ENCODE measurements around the gene ATP5MG. TPM values are rescaled to one million over a fixed set of nuclear protein-coding genes. Genes with fewer than 3 reads are reported as not detected.

Gene ATP5MG
- total RNA-seq, 1 donor: 31.1 TPM

DNA sequence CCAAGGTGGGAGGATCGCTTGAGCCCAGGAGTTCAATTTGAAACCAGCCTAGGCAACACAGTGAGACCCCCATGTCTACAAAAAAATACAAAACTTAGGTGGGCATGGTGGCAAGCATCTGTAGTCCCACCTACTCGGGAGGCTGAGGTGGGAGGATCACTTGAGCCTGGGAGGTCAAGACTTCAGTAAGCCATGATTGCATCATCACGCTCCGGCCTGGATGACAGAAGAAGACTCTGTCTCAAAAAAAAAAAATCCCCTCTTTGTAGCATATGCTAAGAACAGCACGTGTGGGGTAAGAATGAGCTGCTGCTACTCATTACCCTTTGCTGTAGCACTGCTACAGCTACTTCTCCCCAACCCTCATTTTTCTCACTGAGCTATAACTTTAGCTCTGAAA lies 27.5 kb upstream of the ATP5MG start:
- Histone ChIP-seq H3K27me3 (ENCODE audit: insufficient read depth, low read length) (no peaks in the 10 kb centered on the region), H4K20me1 (ENCODE audit: insufficient read depth, low read length) (no peaks in the 10 kb centered on the region), H3K9me3 (ENCODE audit: low read depth, low read length) (no peaks in the 10 kb centered on the region), H3K36me3 (ENCODE audit: insufficient read depth, low read length) (peaks cover 62% of the 10 kb centered on the region), H2AFZ (ENCODE audit: low read length) (no peak overlapping the region), H3K4me1 (ENCODE audit: insufficient read depth, low read length) (no peaks in the 10 kb centered on the region), H3K4me2 (ENCODE audit: insufficient read depth, low read length) (no peak overlapping the region), H3K27ac (ENCODE audit: low read depth, low read length) (no peak overlapping the region), H3K4me3 (ENCODE audit: insufficient read depth, low read length) (no peak overlapping the region), H3K79me2 (ENCODE audit: insufficient read depth, low read length) (no peaks in the 10 kb centered on the region)
- no peak for TF ChIP-seq CTCF (IDR thresholded peaks at IDR 0.05; ENCODE audit: extremely low read depth, low read depth, low read length)
- no peak for DNase-seq (ENCODE audit: insufficient read length, low spot score, missing footprints)

DNA sequence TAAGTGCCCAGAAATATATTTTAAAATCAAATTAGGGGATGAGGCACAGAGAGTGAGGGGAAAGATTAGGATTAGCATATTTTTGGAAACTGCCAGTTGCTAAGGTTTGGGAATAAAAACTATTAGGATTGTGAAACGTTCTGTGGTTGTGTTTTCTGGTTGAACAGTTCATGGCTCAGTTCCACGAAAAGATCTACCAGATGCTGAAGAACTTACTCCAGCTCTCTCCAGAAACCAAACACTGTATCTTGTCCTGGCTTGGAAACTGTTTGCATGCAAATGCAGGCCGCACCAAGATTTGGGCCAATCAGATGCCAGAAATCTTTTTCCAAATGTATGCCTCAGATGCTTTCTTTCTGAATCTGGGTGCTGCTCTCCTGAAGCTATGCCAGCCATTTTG lies 26.7 kb upstream of the ATP5MG start:
- Histone ChIP-seq H3K27me3 (ENCODE audit: insufficient read depth, low read length) (no peaks in the 10 kb centered on the region), H2AFZ (ENCODE audit: low read length) (no peak overlapping the region), H3K4me1 (ENCODE audit: insufficient read depth, low read length) (no peaks in the 10 kb centered on the region), H3K4me2 (ENCODE audit: insufficient read depth, low read length) (no peak overlapping the region), H3K9me3 (ENCODE audit: low read depth, low read length) (no peaks in the 10 kb centered on the region), H4K20me1 (ENCODE audit: insufficient read depth, low read length) (no peaks in the 10 kb centered on the region), H3K36me3 (ENCODE audit: insufficient read depth, low read length) (peaks cover 63% of the 10 kb centered on the region), H3K27ac (ENCODE audit: low read depth, low read length) (no peak overlapping the region), H3K79me2 (ENCODE audit: insufficient read depth, low read length) (no peaks in the 10 kb centered on the region), H3K4me3 (ENCODE audit: insufficient read depth, low read length) (no peak overlapping the region)
- no peak for DNase-seq (ENCODE audit: insufficient read length, low spot score, missing footprints)
- TF ChIP-seq CTCF (IDR thresholded peaks at IDR 0.05; ENCODE audit: extremely low read depth, low read depth, low read length): no peak

DNA sequence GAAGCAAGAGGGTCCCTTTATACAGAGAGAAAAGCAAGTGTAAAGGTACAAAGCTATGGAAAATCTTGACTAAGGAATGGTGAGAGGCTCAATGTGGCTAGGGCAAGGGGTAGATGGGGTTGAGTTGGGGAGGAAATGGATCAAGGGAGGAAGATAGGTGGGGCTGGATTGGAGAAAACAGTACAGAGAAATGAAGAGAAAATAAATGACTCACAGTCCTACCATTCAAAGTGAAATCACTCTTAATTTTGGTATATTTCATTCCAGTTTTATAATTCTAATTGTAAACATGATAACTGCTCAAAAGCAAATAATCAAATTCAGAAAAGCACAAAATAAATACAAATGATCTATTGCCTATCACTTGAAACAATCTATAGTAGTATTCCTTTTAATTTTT lies 25.4 kb upstream of the ATP5MG start:
- H3K27me3 ChIP-seq (ENCODE audit: insufficient read depth, low read length): no peaks in the 10 kb centered on the region
- no peak for TF ChIP-seq CTCF (IDR thresholded peaks at IDR 0.05; ENCODE audit: extremely low read depth, low read depth, low read length)
- no peak overlapping the region for H3K4me2 ChIP-seq (ENCODE audit: insufficient read depth, low read length)
- H3K36me3 ChIP-seq (ENCODE audit: insufficient read depth, low read length): peaks cover 64% of the 10 kb centered on the region
- no peak overlapping the region for H3K4me3 ChIP-seq (ENCODE audit: insufficient read depth, low read length)
- H2AFZ ChIP-seq (ENCODE audit: low read length): no peak overlapping the region
- H4K20me1 ChIP-seq (ENCODE audit: insufficient read depth, low read length): no peaks in the 10 kb centered on the region
- no peak overlapping the region for H3K27ac ChIP-seq (ENCODE audit: low read depth, low read length)
- H3K4me1 ChIP-seq (ENCODE audit: insufficient read depth, low read length): no peaks in the 10 kb centered on the region
- no peaks in the 10 kb centered on the region for H3K9me3 ChIP-seq (ENCODE audit: low read depth, low read length)
- DNase-seq (ENCODE audit: insufficient read length, low spot score, missing footprints): no peak
- H3K79me2 ChIP-seq (ENCODE audit: insufficient read depth, low read length): no peaks in the 10 kb centered on the region

GRCh38 chr11:118379497-118379896 lies 21.9 kb upstream of the ATP5MG start:
- no peak for DNase-seq (ENCODE audit: insufficient read length, low spot score, missing footprints)
- no peak overlapping the region for H2AFZ ChIP-seq (ENCODE audit: low read length)
- no peaks in the 10 kb centered on the region for H4K20me1 ChIP-seq (ENCODE audit: insufficient read depth, low read length)
- H3K79me2 ChIP-seq (ENCODE audit: insufficient read depth, low read length): no peaks in the 10 kb centered on the region
- no peaks in the 10 kb centered on the region for H3K9me3 ChIP-seq (ENCODE audit: low read depth, low read length)
- H3K4me2 ChIP-seq (ENCODE audit: insufficient read depth, low read length): no peak overlapping the region
- no peaks in the 10 kb centered on the region for H3K4me1 ChIP-seq (ENCODE audit: insufficient read depth, low read length)
- no peak overlapping the region for H3K27ac ChIP-seq (ENCODE audit: low read depth, low read length)
- peaks cover 70% of the 10 kb centered on the region for H3K36me3 ChIP-seq (ENCODE audit: insufficient read depth, low read length)
- no peak overlapping the region for H3K4me3 ChIP-seq (ENCODE audit: insufficient read depth, low read length)
- TF ChIP-seq CTCF (IDR thresholded peaks at IDR 0.05; ENCODE audit: extremely low read depth, low read depth, low read length): no peak
- no peaks in the 10 kb centered on the region for H3K27me3 ChIP-seq (ENCODE audit: insufficient read depth, low read length)
